Mesenchymal stem cell (in vitro differentiated cells and primary cell): ENCODE measurements around the gene SLC16A3.

ENCODE experiments used
- DNase-seq: peaks from one replicate; pipeline ENCODE4 v3.0.0-alpha.2; 2013
- H2AFZ ChIP-seq: one replicate; pipeline ENCODE4 v1.6.1; 2013; ENCODE audit warnings: low read depth, mild to moderate bottlenecking, control low read depth, inconsistent platforms, low read length, moderate library complexity
- H2AK5ac ChIP-seq: 2 replicates; pipeline ENCODE4 v1.6.1; 2013; ENCODE audit warnings: low read length, moderate library complexity, mild to moderate bottlenecking, inconsistent platforms; ENCODE audit not compliant: severe bottlenecking
- H2BK120ac ChIP-seq: one replicate; pipeline ENCODE4 v1.6.1; 2013; ENCODE audit warnings: low read depth, mild to moderate bottlenecking, inconsistent platforms, low read length, moderate library complexity
- H2BK12ac ChIP-seq, 2 experiments: one replicate each; pipeline ENCODE4 v1.6.1; 2013; ENCODE audit warnings: inconsistent platforms in 2 of 2, low read length in 2 of 2, mild to moderate bottlenecking in 2 of 2, moderate library complexity in 2 of 2, control low read depth in 1 of 2
- H2BK15ac ChIP-seq: one replicate; pipeline ENCODE4 v1.6.1; 2013; ENCODE audit warnings: mild to moderate bottlenecking, low read depth, inconsistent platforms; ENCODE audit not compliant: poor library complexity, severe bottlenecking
- H2BK5ac ChIP-seq: 2 replicates; pipeline ENCODE4 v1.6.1; 2013; ENCODE audit warnings: low read depth, mild to moderate bottlenecking, low read length, control low read depth, inconsistent platforms; ENCODE audit not compliant: poor library complexity, severe bottlenecking
- H3K14ac ChIP-seq, 2 experiments: one replicate each; pipeline ENCODE4 v1.6.1; 2013; ENCODE audit warnings: inconsistent platforms in 2 of 2, low read length in 2 of 2, control low read depth in 1 of 2, mild to moderate bottlenecking in 1 of 2, moderate library complexity in 1 of 2
- H3K18ac ChIP-seq, 2 experiments: one replicate each; pipeline ENCODE4 v1.6.1; 2013; ENCODE audit warnings: inconsistent platforms in 2 of 2, low read length in 2 of 2, control low read depth in 1 of 2, low read depth in 1 of 2, mild to moderate bottlenecking in 1 of 2
- H3K23ac ChIP-seq, 2 experiments: one replicate each; pipeline ENCODE4 v1.6.1; 2013; ENCODE audit warnings: inconsistent platforms in 2 of 2, low read length in 2 of 2, mild to moderate bottlenecking in 2 of 2, moderate library complexity in 2 of 2, control low read depth in 1 of 2
- H3K27ac ChIP-seq: 2 replicates; pipeline ENCODE4 v1.5.1; 2013; ENCODE audit warnings: mild to moderate bottlenecking, moderate library complexity, low read length, control low read depth, inconsistent platforms; ENCODE audit not compliant: poor library complexity, severe bottlenecking
- H3K27me3 ChIP-seq, 2 experiments: 2 replicates each; pipeline versions ENCODE4 v1.6.1 to v1.7.0; 2013; ENCODE audit warnings: low read length in 2 of 2, mild to moderate bottlenecking in 2 of 2, moderate library complexity in 2 of 2, control low read depth in 1 of 2, inconsistent platforms in 1 of 2; ENCODE audit not compliant: control insufficient read depth in 1 of 2, insufficient read depth in 1 of 2
- H3K36me3 ChIP-seq, 2 experiments: 2 replicates each; pipeline versions ENCODE4 v1.6.1 to v1.7.0; 2013; ENCODE audit warnings: low read length in 2 of 2, control low read depth in 1 of 2, inconsistent platforms in 1 of 2, low read depth in 1 of 2, mild to moderate bottlenecking in 1 of 2; ENCODE audit not compliant: insufficient read depth in 2 of 2, control insufficient read depth in 1 of 2
- H3K4ac ChIP-seq, 2 experiments: one replicate each; pipeline ENCODE4 v1.6.1; 2013; ENCODE audit warnings: inconsistent platforms in 2 of 2, low read length in 2 of 2, mild to moderate bottlenecking in 2 of 2, moderate library complexity in 2 of 2, control low read depth in 1 of 2, low read depth in 1 of 2
- H3K4me1 ChIP-seq: 2 replicates; pipeline ENCODE4 v1.6.1; 2013; ENCODE audit warnings: low read depth, low read length, control low read depth; ENCODE audit not compliant: control insufficient read depth, insufficient read depth
- H3K4me2 ChIP-seq: 2 replicates; pipeline ENCODE4 v1.6.1; 2013; ENCODE audit warnings: low read length, mild to moderate bottlenecking, inconsistent platforms; ENCODE audit not compliant: poor library complexity, severe bottlenecking
- H3K4me3 ChIP-seq, 2 experiments: 2 replicates each; pipeline versions ENCODE4 v1.5.1 to v1.7.0; 2013; ENCODE audit warnings: low read length in 2 of 2, mild to moderate bottlenecking in 2 of 2, control low read depth in 1 of 2, low read depth in 1 of 2; ENCODE audit not compliant: insufficient read depth in 1 of 2
- H3K79me1 ChIP-seq: replicated peaks from 2 replicates; pipeline ENCODE4 v1.6.1; 2013; ENCODE audit warnings: mild to moderate bottlenecking, control low read depth, low read length, inconsistent platforms; ENCODE audit not compliant: poor library complexity, severe bottlenecking
- H3K9ac ChIP-seq: 2 replicates; pipeline ENCODE4 v1.7.0; 2013; ENCODE audit warnings: mild to moderate bottlenecking, low read length, moderate library complexity
- H3K9me3 ChIP-seq: 2 replicates; pipeline ENCODE4 v1.7.0; 2013; ENCODE audit warnings: mild to moderate bottlenecking, low read length; ENCODE audit not compliant: control insufficient read depth
- H4K8ac ChIP-seq: one replicate; pipeline ENCODE4 v1.6.1; 2013; ENCODE audit warnings: inconsistent platforms, mild to moderate bottlenecking, low read length, moderate library complexity
- H4K91ac ChIP-seq: one replicate; pipeline ENCODE4 v1.6.1; 2013; ENCODE audit warnings: mild to moderate bottlenecking, low read length, inconsistent platforms
- WGBS: methylation state at CpG from one replicate; pipeline ENCODE4 v1.1.7; 2013; ENCODE audit warnings: mixed read lengths; 5-methylcytosine and 5-hydroxymethylcytosine counted together

SLC16A3 gene

DNA sequence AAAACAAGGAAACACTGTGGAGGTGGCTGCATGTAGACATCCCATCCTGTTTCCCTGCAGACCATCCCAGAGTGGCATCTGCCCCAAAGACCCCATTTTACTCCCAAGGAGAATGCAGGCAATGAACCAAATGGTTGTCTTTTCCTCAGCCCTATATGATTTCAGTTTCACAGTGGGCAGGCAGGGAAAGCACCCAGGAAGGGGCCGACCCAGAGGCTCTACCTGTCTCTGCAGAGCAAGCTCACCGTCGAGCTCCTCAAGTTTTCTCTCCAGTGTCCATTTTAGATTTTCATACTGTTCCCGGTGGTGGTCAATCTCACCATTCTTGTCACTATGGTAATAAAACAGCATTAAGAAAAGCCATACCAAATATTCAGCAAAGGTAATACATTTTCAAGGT is 30.8 kb upstream of the SLC16A3 start:
- H2BK5ac ChIP-seq: no peak overlapping the region
- H2BK120ac ChIP-seq: no peak overlapping the region
- peaks cover 55 to 68% of the 10 kb centered on the region in 2 experiments for H3K36me3 ChIP-seq
- no peak overlapping the region for H3K27ac ChIP-seq
- no peaks in the 10 kb centered on the region for H3K27me3 ChIP-seq
- no peak overlapping the region for H2BK12ac ChIP-seq
- DNase-seq: no peak
- no peak overlapping the region for H3K4me3 ChIP-seq
- no peak overlapping the region for H3K4me2 ChIP-seq
- no peak overlapping the region for H2BK15ac ChIP-seq
- 97% methylated on average over 3 of the region's 4 CpGs for WGBS
- H4K8ac ChIP-seq: no peak overlapping the region
- no peak overlapping the region for H3K18ac ChIP-seq
- peaks cover 17% of the 10 kb centered on the region for H3K79me1 ChIP-seq
- H3K4me1 ChIP-seq: peaks cover 5% of the 10 kb centered on the region
- no peaks in the 10 kb centered on the region for H3K9me3 ChIP-seq
- no peak overlapping the region for H2AK5ac ChIP-seq
- H4K91ac ChIP-seq: no peak overlapping the region
- H3K14ac ChIP-seq: no peak overlapping the region
- no peak overlapping the region for H3K4ac ChIP-seq
- H2AFZ ChIP-seq: no peak overlapping the region
- H3K9ac ChIP-seq: no peak overlapping the region
- H3K23ac ChIP-seq: no peak overlapping the region

DNA sequence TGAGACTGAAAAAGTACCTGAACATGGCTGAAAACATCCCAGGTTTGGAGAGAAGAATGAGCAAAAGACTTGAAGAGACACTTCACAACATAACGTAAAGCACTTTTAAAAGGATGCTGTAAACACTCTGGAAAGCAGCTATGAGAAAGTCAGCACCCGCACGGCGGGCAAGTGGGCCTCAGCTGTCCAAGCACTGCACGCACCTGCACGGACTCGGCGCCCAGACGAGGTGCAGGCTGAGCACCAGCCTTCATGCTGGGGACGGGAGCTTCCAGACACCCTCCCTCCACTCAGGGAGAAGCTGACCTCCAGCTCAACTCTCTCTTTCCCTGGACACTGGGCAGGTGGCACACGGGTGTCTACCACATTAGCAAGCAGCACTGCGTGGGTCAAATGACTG is 29.3 kb upstream of the SLC16A3 start:
- no peak overlapping the region for H3K9ac ChIP-seq
- H3K4ac ChIP-seq: no peak overlapping the region

DNA sequence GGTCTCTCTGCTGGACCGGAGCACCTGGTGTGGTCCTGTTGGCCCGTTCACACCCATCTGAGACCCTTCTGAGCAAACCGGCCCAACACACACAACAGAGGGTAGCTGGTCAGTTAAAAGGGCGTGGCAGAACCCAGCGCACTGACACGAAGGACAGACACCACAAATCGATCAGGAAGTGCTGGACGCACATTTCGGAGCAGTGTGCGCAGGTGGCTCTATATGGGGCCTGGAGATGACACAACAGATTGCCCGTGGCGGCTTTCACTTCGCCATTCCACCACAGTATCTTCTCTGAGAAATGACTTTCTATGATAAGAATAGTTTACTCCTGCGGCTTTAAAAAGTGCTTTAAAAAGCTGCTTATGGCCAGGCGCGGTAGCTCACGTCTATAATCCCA is 28.7 kb upstream of the SLC16A3 start:
- 96% methylated on average over 17 of the region's 17 CpGs for WGBS
- no peak overlapping the region for H4K91ac ChIP-seq
- H3K9ac ChIP-seq: no peak overlapping the region
- no peak overlapping the region for H2AK5ac ChIP-seq
- no peak overlapping the region for H2BK12ac ChIP-seq
- H2AFZ ChIP-seq: no peak overlapping the region
- no peak overlapping the region for H3K18ac ChIP-seq
- H2BK5ac ChIP-seq: no peak overlapping the region
- peaks cover 44 to 50% of the 10 kb centered on the region in 2 experiments for H3K36me3 ChIP-seq
- H3K27me3 ChIP-seq: no peaks in the 10 kb centered on the region
- H3K4ac ChIP-seq: no peak overlapping the region
- H2BK120ac ChIP-seq: no peak overlapping the region
- no peak overlapping the region for H3K4me3 ChIP-seq
- H3K4me2 ChIP-seq: no peak overlapping the region
- no peaks in the 10 kb centered on the region for H3K9me3 ChIP-seq
- no peak overlapping the region for H3K23ac ChIP-seq
- no peak overlapping the region for H2BK15ac ChIP-seq
- no peak overlapping the region for H3K27ac ChIP-seq
- H3K79me1 ChIP-seq: peaks cover 22% of the 10 kb centered on the region
- no peak for DNase-seq
- H3K14ac ChIP-seq: no peak overlapping the region
- H4K8ac ChIP-seq: no peak overlapping the region
- peaks cover 17% of the 10 kb centered on the region for H3K4me1 ChIP-seq

More for the DNA sequence above, 29.3 kb upstream of the SLC16A3 start:
- 94% methylated on average over 12 of the region's 12 CpGs for WGBS
- no peak overlapping the region for H2BK120ac ChIP-seq
- no peak overlapping the region for H2BK5ac ChIP-seq
- H2BK15ac ChIP-seq: no peak overlapping the region
- no peak overlapping the region for H2AFZ ChIP-seq
- peaks cover 12% of the 10 kb centered on the region for H3K4me1 ChIP-seq
- no peak overlapping the region for H3K18ac ChIP-seq
- H2BK12ac ChIP-seq: no peak overlapping the region
- no peak overlapping the region for H4K8ac ChIP-seq
- no peak for DNase-seq
- H4K91ac ChIP-seq: no peak overlapping the region
- H3K4me2 ChIP-seq: no peak overlapping the region
- no peaks in the 10 kb centered on the region for H3K27me3 ChIP-seq
- no peak overlapping the region for H3K23ac ChIP-seq
- no peak overlapping the region for H2AK5ac ChIP-seq
- no peak overlapping the region for H3K4me3 ChIP-seq
- peaks cover 50 to 56% of the 10 kb centered on the region in 2 experiments for H3K36me3 ChIP-seq
- H3K9me3 ChIP-seq: no peaks in the 10 kb centered on the region
- H3K27ac ChIP-seq: no peak overlapping the region
- H3K14ac ChIP-seq: no peak overlapping the region
- peaks cover 23% of the 10 kb centered on the region for H3K79me1 ChIP-seq

DNA sequence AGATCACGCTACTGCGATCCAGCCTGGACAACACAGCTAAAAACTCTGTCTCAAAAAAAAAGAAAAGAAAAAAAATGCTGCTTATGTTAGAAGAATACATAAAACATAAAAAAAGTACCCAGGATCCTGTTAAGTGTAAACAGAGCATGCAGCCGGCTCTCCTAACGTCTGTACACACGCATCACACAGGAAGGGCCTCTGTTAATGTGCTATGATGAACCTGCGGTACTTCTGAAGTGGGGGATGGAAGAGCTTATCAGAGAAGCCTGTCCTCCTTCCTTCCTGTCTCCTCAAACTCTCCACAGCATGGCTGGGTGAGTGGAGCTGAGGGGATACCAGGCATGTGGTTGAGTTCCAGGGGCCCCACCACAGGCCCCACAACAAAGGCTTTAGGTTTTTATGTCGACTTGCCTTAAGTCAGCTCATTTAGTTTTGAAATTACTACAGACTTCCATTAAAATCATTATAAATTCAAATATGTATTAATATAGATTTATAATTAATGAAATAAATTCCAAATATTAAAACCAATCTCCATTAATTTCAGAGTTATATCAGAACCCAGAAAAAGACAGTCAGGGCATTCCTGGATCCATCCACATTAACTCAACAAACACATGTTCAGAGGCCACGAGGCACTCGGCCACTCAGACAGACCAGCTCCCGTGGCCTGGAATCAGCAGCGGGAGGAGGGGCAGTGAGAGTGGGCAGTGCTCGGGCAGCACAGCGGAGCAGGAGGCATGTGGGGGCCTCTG is 27.9 kb upstream of the SLC16A3 start:
- no peak overlapping the region for H3K9ac ChIP-seq
- H2BK15ac ChIP-seq: no peak overlapping the region
- H2AK5ac ChIP-seq: no peak overlapping the region
- no peak overlapping the region for H3K4me2 ChIP-seq
- H3K4ac ChIP-seq: peak overlapping the region; percentile 35 to 44
- H2BK5ac ChIP-seq: no peak overlapping the region
- no peak overlapping the region for H2AFZ ChIP-seq
- 90% methylated on average over 7 of the region's 13 CpGs for WGBS
- no peak overlapping the region for H3K27ac ChIP-seq
- peak overlapping the region; percentile 68 for H2BK120ac ChIP-seq
- peak overlapping the region; percentile 94 for H4K91ac ChIP-seq
- DNase-seq: peak; percentile 67
- H3K4me1 ChIP-seq: peaks cover 23% of the 10 kb centered on the region
- H2BK12ac ChIP-seq: peak overlapping the region; percentile 80 to 84
- H3K18ac ChIP-seq: peak overlapping the region; percentile 18 to 83
- no peak overlapping the region for H3K4me3 ChIP-seq
- no peak overlapping the region for H3K23ac ChIP-seq
- H3K9me3 ChIP-seq: no peaks in the 10 kb centered on the region
- H3K36me3 ChIP-seq: peaks cover 38 to 44% of the 10 kb centered on the region in 2 experiments
- peak overlapping the region; percentile 49 for H4K8ac ChIP-seq
- peak overlapping the region in 1 of 2 experiments; percentile 19 for H3K14ac ChIP-seq
- peaks cover 21% of the 10 kb centered on the region for H3K79me1 ChIP-seq
- no peaks in the 10 kb centered on the region for H3K27me3 ChIP-seq
